GM21381 (cell line): Measurements from ENCODE around the gene GULP1.
"Not testable (repeated sequence)": the region's sequence is repeated elsewhere in the genome, so short reads cannot be mapped to it uniquely, and the experiment has no call there.

Experiments used
- ATAC-seq: cut with Tn5 transposase; IDR thresholded peaks from one replicate; pipeline ENCODE4 v1.9.1; 2021; ENCODE audit warnings: mild to moderate bottlenecking, moderate library complexity; ENCODE audit not compliant: unreplicated experiment

Gene GULP1

DNA sequence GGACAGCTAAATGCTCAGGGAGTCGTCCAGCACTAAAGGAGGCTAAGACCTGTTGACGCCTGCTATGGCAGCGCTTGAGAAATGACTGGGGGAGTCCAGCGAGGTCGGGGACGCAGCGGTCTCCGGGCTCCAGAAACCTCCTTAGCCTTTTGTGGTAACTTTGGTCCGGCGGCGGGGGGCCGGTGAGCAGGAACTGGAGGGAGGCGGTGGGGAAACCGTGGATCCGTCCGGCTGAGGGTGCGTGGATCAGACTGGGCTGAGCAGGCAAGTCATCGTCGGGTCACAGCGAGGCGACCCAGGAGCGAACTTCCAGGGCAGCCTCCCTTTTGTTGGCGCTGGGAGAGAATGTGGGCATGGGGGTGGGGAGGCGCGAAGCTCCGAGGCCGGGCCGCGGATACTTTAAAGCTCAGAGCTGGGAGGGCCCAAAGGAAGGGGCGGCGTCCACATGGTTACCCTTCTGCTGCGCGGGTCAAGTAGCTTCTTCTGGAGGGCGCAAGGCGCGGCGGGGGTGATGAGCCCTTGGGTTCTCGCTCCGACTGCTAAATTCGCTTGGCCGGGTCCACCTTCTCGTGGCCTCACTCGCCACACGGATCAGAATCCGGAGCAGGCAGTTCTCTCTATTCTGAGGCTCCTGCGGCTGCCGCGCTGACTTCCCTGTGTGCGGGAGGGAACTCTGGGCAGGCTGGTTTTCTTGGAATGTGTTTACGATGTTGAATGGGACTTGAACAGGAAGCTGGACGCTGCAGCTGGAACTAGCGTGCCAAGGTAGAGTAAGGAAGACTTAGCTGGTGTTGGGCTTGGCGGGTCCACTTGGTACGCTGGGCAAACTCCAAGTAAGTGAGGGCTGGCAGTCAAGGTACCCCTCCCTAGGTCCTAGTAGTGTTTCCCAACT is 920 bp downstream of the GULP1 start:
- no peak for ATAC-seq

DNA sequence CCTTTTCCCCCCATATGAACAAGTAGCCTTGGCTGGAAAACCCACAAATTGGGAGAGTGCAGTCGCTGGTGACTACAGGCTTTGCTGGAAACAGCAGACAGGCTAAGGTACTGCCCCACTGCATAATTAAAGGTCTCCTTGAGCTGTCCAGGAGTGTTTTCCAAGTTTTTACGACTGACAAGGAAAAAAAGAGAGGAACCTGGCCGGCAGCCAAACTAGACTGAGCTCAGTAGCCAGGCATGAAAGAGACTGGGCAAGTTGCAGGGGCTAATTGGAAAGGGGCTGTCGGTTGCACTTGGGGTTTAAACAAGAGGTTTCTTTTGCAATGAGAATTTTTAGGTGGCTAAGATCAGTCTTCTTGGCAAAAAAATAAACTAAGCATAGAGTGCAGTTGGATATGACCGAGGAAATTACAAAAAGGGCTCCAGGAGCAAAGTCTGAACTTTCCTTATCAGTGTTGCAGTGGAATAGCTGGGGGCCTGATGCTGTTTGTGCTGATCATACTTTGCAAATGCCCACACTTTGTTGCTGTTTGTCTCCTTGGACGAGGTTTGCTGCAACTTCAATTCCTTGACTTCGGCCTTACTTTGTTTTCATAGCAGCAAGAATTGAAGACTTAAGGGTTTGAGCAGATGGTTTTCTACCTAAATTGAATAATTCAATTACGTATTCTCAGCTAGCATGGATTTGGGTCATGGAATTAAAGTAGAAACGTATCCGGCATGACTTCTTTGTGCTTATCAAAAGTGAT is 2.1 kb downstream of the GULP1 start:
- ATAC-seq, result no peak

DNA sequence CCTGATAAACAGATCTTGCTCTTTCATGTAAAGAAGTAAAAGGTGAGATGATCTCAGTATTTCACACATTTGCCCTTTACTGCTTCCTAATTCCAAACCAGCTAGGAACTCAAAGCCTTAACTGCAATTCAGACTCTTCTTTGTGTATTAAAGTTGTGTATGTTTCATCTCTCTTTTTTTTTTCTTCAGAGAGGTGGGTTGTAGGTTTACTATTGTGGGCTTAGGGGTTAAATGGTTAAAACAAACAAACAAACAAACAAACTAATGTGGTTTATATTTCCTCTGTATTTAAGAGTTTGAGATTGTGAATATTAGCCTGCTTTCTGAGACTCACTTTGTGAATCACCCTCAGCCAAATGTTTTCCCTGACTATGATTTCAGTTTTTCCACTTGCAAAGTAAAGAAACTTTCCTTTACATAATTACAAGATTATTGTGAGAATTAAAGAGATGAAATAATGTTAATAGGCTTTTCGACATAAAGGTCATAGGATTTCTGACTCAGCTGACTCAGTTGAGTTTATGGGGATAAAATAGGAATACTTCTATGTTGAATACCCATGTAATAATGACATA is 2.8 kb downstream of the GULP1 start:
- no peak for ATAC-seq

DNA sequence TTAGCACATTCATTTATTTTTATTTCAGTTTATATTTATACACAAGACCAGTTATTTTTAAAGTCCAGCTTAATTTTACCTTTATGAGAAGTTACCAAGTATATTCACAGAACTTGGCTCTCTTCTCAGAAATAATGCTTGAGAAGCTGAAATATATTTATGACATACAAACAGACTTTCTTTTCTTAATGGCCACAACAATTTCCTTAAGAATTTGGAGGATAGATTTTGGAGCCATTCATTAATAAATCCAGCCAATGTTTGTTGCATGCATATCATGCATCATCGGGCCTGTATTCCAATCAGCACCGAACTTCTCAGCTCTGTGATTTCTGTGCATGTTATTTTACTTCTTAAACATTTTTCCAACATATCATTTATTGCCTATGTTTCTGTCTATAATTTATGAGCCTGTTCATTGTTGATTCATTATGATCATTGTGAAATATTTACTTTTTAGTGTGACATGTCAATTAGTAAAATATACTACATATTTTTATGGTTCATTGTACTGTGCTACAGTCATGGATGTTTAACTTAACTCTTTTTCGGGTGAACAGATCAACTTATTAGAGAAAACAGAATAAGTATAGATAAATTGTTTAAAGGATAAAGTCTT is 3.5 kb downstream of the GULP1 start:
- ATAC-seq, result no peak

DNA sequence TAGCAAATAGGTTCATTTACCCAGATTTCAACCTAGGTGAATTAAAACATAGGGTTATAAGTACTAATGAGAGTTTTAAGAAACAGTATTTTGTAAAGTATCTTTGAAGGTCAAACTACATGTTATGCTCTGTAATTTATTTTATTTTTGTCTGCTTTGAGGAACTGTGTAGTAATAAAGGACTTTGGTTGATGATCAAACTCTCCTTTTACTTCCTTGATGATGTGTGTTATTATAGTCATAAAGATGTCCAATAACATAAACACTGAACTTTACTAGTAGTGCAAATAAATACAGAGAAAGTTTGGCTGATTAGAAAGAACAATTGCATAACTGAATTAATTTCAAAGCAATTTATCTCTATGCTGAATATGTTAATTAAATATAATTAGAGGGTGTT is 6.3 kb downstream of the GULP1 start:
- no peak for ATAC-seq

DNA sequence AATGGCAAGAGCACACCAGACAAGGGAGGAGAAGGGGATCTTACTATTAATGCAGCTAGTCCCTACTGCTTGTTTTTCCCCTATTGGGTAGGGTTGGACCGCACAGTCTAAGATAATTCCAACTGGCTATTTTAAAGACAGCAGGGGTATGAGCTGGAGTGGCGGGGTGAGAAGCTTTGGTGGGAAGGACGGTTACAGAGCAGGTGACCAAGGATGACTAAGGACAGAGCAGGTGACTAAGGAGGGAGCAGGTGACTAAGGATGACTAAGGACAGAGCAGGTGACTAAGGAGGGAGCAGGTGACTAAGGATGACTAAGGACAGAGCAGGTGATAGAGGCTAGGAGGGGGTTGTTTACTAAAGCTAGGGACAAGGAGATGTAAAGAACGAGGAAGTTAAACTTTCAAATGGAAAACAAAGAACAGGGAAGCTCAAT is 7.3 kb downstream of the GULP1 start:
- not testable (repeated sequence) for ATAC-seq

DNA sequence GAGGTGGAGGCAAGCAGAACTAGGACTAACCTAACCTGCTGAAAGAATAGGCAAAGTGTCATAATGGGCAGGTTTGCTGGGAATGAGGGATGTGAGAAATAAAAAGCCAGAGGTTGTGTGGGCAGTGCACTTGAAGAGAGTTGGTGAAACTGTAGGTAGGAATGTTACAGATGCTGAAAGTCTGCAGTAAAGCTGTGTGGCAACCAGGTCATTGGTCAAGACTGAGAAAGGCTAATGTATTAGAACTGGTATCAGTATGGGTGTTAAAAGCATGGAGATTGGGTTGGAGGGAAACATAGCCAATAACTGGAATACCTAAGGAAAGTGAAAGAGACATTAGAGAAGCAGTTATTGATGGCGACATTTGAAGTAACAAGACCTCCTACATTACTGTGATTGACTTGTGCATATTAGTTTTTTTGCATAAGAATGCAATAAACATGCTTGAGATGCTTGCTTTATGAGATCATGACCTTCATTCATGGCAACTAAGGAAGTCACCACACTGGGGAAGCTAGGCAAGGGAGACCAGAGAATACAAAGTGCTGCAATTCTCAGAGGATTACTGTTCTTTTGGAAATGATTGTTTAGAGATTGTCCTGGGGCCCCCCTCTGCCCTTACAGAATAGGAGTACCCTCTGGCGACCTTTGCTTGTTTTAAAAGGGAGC is 11.8 kb downstream of the GULP1 start:
- ATAC-seq, result no peak

DNA sequence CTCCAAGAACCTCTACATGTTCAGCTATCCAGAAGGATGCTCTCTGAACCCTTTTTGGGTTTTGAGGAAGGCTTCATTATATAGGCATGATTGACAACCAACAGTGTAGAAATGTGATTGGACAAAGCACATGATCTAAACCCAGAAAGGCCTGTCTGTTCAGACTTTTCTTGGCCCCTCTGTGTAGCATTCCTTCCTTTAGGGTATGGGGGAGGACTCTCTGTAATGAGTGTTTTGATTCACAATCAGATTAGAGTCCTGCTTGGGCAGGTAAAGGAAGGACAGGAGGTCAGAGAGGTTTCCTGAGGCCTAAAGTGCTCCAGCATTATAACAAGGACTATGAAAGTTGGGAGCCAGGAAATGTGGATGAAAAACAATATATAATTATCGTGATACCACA is 13.6 kb downstream of the GULP1 start:
- no peak for ATAC-seq

DNA sequence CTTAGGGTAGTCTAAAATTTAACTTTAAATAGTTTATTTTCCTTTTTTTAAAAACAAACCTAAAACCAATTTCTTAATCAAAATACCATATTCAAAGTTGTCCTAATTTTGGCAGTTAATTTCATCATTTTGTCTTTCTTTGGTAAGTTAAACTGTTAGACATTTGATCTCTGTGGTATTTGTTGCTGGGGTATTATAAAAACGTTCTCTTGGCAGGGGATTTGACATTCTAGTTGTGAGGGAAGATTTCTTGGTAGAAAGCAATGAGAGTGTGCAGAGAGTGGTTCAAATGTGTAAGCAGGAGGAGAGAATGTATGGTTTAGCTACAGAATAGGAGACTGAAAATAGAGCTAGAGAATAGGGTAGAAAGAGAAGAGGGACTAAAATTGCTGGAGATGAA is 14.6 kb downstream of the GULP1 start:
- ATAC-seq, result no peak

DNA sequence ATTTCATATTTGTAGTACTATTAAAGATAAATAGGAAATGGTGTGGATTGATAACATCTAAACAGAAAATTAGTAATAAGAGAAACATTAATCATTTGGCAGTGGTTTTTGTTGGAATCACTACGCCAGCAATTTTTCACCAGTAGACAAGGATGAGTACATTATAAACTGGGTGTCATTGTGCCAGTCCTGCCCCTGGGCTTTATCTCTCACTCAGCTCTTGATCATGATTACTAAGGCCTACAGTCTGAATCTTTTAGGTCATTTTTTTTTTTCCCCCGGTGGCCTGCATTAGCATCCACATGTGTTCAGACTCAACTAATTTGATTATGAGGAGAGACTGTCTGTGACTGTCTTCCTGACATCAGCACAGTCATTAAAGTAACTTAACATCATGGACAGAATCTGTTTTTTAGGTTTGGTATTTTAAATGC is 16.2 kb downstream of the GULP1 start:
- no peak for ATAC-seq

DNA sequence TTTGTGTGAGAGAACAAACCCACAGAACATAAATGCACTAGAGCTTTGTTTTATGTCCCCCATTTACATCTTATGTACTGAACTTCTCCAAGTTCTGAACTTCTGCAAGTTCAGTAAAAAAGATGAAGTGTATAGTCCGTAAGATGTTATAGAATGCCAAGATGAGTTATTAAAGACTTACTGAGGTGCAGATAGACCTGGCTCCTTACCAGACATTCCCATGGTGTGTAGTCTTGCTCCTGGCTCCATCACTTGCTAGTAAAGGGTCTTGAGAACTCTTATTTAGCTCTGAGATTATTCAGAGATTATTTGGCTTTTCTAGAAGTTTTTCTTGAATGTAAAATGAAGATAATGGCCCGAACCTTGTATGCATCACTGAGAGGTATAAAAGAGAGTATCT is 16.8 kb downstream of the GULP1 start:
- ATAC-seq, result no peak

DNA sequence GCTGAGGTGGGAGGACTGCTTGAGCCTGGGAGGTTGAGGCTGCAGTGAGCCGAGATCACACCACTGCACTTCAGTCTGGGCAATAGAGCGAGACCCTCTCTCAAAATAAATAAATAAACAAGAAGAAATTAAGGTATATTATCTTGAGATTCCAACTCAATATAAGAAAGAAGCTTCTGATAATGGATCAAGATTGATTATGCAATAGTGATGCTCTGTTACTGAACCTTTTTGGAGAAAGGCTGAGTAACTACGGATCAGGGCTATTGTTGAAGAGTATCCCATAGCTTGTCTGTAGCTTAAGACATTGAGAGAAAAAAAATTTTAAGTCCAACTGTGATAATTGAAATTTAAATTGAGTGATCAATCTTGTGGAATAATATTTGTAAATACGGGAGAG is 17.7 kb downstream of the GULP1 start:
- no peak for ATAC-seq

DNA sequence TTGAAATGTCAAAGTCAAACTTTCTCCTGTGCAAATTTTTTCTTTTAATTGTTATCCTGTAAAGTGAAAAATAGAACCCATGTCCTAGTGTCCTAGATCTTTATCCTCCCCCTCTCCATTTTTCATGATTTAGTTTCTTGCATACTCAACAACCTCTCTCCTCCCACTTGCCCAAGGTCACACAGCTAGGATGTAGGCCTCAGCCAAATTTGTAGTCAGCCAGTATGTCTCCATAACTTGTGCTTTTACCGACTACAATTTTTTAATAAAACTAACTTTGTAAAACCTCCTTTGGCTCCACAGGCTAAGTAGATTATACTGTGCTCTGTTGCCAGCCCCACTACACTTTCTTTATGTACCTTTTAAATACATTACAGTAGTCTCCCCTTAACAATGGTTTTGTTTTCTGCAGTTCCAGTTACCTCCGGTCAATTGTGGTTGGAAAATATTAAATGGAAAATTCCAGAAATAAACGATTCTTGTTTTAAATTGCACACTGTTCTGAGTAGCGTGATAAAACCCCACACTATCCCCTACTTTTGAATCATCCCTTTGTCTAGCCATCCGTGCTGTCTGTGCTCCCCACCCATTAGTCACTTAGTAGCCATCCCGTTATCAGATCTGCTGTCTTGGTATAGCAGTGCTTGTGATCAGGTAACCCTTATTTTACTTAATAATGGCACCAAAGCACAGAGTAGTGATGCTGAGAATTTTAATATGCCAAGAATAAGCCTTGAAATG is 22.8 kb downstream of the GULP1 start:
- ATAC-seq, result no peak

DNA sequence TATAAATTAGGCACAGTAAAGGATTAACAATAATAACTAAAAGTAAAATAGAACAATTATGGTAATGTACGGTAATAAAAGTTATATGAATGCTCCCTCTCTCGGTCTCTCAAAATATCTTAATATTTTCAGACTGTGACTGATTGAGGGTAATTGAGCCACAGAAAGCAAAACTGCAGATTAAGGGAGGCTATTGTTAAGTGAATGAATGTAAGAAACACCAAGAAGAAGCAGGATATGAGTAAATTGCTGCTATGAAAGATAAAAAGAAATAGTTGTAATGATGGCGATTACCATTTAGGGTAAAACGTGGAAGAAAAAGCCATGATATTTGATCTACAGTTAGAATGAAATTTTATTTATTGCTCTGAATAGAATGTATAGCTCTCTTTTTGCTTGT is 24.1 kb downstream of the GULP1 start:
- ATAC-seq, result no peak

DNA sequence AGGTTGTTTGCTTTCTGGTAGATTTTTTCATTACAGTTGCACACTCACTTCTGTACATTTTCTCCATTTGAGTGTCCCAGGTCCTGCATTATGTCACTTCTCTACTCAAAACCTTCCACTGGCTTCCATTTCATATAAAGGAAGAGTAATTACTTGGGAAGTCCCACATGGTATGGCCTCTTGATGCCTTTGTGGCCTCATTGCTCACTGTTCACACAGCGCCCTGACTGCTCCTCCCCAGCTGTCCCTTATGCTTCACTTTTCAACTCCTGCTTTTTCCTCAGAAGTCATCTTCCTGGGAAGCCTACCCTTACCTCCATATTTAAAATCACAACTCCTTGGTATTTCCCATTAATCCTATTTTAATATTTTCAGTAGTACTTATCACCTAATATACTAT is 24.7 kb downstream of the GULP1 start:
- no peak for ATAC-seq

DNA sequence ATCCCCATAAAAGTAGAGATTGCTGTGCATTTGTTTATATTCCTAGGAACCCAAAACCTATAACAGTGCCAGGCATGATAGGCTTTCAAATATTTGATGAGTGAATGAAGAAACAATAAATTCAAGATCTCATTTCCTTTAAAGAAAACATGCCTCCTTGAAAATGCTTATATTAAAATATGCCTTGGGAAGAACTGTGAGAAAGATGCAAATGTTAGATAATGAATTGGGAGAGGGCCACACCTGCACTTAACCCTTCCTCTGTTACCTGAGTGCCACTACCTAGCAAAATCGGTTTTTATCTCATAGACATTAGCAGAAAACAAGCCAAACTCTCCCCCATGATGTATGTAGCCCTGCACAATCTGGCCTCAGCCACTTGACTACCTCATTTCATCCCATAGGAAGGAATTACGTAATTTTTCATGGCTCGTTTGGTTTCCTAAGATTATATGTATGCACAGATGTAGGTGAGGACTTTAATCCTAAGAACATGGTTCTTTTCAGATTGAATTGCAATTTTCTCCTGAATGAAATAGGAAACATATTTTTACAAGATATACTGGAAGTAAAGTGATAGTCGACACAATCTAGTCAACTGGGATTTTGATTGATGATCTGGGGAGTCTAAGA is 25.2 kb downstream of the GULP1 start:
- ATAC-seq, result no peak

DNA sequence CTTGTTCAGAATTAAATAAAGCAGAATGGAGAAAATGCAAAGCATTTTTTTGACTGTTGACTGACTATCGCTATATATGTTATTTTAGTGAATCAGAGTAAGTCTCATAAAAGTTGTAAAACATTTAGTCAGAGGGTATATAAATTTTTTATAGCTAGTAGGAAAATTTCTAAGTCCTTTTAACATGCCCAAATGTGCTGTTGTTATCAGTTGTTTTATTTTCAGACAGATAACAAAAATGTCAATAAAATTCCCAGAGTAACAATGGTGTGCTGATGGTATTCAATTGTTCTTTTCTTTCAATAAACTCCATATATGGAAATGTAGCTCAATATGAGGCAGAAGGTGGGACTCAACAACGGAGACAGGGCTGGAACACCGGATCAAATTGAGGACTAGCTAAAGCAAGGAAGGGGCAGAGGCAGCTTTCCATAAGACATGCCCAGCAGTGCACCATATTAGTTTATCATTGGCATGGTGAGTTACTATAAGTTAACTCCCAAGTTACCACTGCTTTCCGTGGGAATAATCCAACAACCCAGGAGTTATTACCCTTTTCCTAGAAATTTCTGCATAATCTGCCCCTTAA is 26.6 kb downstream of the GULP1 start:
- no peak for ATAC-seq

DNA sequence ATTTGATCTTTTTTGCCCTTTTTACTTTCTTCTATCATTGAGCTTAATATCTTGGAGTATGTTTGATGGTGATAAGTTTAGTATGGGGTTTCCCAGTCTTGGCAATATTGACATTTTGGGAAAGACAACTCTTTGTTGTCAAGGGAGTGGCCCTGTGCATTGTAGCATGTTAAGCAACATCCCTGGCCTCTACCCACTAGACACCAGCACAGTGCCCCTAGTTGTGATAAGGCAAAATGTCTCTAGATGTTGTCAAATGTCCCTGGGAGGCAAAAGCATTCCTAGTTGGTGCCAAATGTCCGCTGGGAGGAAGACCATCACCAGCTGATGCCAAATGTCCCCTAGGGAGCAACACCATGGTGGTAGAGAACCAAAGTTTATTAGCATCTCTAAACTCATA is 28.2 kb downstream of the GULP1 start:
- ATAC-seq, result no peak

DNA sequence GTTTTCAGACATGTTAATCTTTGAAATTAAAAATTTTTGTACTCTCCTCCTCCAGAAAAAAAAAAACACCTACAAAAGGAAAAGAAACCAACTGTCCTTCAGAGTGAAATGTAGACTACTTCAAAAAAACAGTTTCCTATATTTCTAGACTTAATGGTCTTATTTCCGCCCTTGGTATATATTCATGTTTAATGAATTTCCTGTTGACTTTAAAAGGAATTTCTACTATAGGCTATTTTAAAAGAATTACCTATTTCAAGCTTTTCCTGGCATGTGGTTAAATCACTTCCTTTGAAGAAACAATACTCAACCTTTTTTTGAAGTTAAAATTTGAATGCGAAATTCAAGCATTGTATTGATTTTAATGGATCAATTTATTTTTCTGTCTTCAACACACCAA is 29.2 kb downstream of the GULP1 start:
- ATAC-seq, result no peak
